ENCODE results near the gene PDE6H. TPM values are rescaled to one million over a fixed set of nuclear protein-coding genes. Genes with fewer than 3 reads are reported as not detected.

Gene PDE6H
- total RNA-seq, 1 experiment from 2014 or later: not detected

DNA sequence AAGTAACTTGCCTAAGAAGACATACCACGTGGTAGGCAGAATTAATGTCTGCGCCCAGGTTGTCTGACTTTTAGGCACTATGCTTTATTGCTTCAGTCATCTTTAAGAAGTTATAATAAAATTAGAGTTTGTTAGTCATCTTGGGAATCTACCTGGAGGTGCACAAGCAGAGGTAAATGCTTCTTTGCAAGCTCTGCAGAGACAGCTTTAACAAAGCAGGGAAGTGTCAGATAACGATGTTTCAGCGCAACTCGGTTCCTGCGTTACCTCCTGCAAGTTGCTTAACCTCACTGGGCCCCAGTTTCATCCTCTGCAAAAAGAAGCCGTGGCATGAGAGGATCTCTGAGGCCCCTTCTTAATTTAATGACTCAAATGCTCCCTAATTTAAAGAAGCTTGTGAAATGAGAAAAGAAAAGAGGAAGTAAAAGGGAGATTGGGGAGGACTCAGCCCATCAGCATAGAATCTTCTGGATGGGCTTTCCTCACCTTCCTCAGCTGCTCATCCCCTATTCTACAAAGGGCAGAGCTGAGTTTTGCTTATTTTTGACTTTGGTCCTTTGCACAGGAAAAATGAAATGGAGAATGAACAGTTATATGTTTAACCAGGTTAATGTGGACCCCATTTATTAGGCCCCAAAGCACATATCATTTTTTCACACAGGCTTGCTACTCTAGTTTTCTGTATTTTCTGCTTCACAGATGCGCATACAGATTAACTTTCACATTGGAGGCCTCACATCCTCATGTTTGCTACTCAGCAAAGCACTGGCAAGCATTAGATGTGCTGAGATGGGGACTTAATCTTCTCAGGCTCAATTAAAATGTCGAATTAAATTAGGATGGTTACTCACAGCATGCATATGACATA, 16.6 kb upstream of the PDE6H start:
- no peak for DNase-seq (ENCODE audit: low read depth, low spot score)
- POLR2A ChIA-PET: no interaction called here
- in situ Hi-C loops (cut with HindIII; ENCODE audit: low pct_unique_long_range_greater_than_20kb, low sequenced_read_pairs): no loop called here

DNA sequence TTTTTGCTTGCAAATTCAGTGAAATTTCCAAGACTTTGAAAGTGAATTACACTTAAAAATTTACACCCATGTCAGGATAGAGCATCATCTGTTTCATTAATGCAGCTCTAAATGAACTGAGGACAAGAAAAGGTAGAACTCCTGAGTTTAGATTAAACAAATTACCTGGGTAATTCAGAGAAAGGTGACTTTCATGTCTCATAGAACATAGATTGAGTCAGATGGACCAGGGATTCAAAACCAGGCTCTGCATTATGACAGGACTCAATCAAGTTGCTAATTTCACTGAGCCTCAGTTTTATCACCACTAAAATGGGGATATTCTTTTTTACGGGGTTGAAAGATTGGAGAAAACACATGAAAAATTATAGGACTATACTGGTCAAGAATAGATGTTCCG, 15.9 kb upstream of the PDE6H start:
- TF ChIP-seq, protein P1, sequence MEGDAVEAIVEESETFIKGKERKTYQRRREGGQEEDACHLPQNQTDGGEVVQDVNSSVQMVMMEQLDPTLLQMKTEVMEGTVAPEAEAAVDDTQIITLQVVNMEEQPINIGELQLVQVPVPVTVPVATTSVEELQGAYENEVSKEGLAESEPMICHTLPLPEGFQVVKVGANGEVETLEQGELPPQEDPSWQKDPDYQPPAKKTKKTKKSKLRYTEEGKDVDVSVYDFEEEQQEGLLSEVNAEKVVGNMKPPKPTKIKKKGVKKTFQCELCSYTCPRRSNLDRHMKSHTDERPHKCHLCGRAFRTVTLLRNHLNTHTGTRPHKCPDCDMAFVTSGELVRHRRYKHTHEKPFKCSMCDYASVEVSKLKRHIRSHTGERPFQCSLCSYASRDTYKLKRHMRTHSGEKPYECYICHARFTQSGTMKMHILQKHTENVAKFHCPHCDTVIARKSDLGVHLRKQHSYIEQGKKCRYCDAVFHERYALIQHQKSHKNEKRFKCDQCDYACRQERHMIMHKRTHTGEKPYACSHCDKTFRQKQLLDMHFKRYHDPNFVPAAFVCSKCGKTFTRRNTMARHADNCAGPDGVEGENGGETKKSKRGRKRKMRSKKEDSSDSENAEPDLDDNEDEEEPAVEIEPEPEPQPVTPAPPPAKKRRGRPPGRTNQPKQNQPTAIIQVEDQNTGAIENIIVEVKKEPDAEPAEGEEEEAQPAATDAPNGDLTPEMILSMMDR (IDR thresholded peaks at IDR 0.05): no peak
- TF ChIP-seq POLR2AphosphoS5 (IDR thresholded peaks at IDR 0.05; ENCODE audit: low read depth, low read length) (no peak), SIN3A (IDR thresholded peaks at IDR 0.05; ENCODE audit: borderline replicate concordance, insufficient read depth, low read depth, low read length) (no peak), REST (IDR thresholded peaks at IDR 0.05; ENCODE audit: insufficient read depth in 1 of 2, low read depth in 2 of 2, low read length in 1 of 2) (no peak), TCF7L2 (IDR thresholded peaks at IDR 0.05; ENCODE audit: low read depth, low read length) (no peak)
- DNase-seq (ENCODE audit: low read depth, low spot score) (no peak), ATAC-seq (no peak)
- Histone ChIP-seq H3K4me1 (ENCODE audit: control insufficient read depth, insufficient read depth, low read length) (no peaks in the 10 kb centered on the region), H3K27ac (ENCODE audit: low read length) (no peak overlapping the region), H3K4me3 (ENCODE audit: low read depth in 2 of 2, low read length in 2 of 2) (no peak overlapping the region), H3K27me3 (ENCODE audit: control insufficient read depth, insufficient read depth, low read length) (no peaks in the 10 kb centered on the region), H3K9me3 (ENCODE audit: control insufficient read depth, insufficient read depth, low read depth, low read length) (no peaks in the 10 kb centered on the region), H3K36me3 (ENCODE audit: control insufficient read depth, insufficient read depth, low read length) (no peaks in the 10 kb centered on the region)
- ChIA-PET CTCF (no interaction called here), POLR2A (no interaction called here)
- in situ Hi-C loops (cut with HindIII; ENCODE audit: low pct_unique_long_range_greater_than_20kb, low sequenced_read_pairs): no loop called here
- no TSS peak for BruUV-seq (replicated peaks)
- intact Hi-C loops (cut with micrococcal nuclease; ENCODE audit: unreplicated experiment): no loop called here

More for the DNA sequence above, 16.6 kb upstream of the PDE6H start:
- no peak for TF ChIP-seq POLR2AphosphoS5 (IDR thresholded peaks at IDR 0.05; ENCODE audit: low read depth, low read length)
- no peak for TF ChIP-seq TCF7L2 (IDR thresholded peaks at IDR 0.05; ENCODE audit: low read depth, low read length)
- no peak for TF ChIP-seq REST (IDR thresholded peaks at IDR 0.05; ENCODE audit: insufficient read depth in 1 of 2, low read depth in 2 of 2, low read length in 1 of 2)
- no peak for TF ChIP-seq SIN3A (IDR thresholded peaks at IDR 0.05; ENCODE audit: borderline replicate concordance, insufficient read depth, low read depth, low read length)
- TF ChIP-seq, protein P1 (IDR thresholded peaks at IDR 0.05): no peak
- Histone ChIP-seq H3K27ac (ENCODE audit: low read length) (no peak overlapping the region), H3K36me3 (ENCODE audit: control insufficient read depth, insufficient read depth, low read length) (no peaks in the 10 kb centered on the region), H3K4me1 (ENCODE audit: control insufficient read depth, insufficient read depth, low read length) (no peaks in the 10 kb centered on the region), H3K4me3 (ENCODE audit: low read depth in 2 of 2, low read length in 2 of 2) (no peak overlapping the region), H3K9me3 (ENCODE audit: control insufficient read depth, insufficient read depth, low read depth, low read length) (no peaks in the 10 kb centered on the region), H3K27me3 (ENCODE audit: control insufficient read depth, insufficient read depth, low read length) (no peaks in the 10 kb centered on the region)
- no peak for ATAC-seq
- intact Hi-C loops (cut with micrococcal nuclease; ENCODE audit: unreplicated experiment): no loop called here
- CTCF ChIA-PET: no interaction called here
- BruUV-seq (replicated peaks): no TSS peak
